Measurements from ENCODE around the gene SIPA1. TPM values are rescaled to one million over a fixed set of nuclear protein-coding genes. Genes with fewer than 3 reads are reported as not detected.

Gene SIPA1
- total RNA-seq, 3 donors from 2014 or later: 18.2 to 27.9 (median 25.5) TPM

GRCh38 chr11:65595543-65596281 is 42.2 kb upstream of the SIPA1 start, which contains the start of gene KCNK7:
Gene KCNK7, minus strand, starts transcription at chr11:65595800. Its CDS starts 28 bp downstream, at chr11:65595772.
- peaks cover 0 to 4% of the 10 kb centered on the region in 2 donors for H3K4me1 ChIP-seq
- TF ChIP-seq, protein P1, sequence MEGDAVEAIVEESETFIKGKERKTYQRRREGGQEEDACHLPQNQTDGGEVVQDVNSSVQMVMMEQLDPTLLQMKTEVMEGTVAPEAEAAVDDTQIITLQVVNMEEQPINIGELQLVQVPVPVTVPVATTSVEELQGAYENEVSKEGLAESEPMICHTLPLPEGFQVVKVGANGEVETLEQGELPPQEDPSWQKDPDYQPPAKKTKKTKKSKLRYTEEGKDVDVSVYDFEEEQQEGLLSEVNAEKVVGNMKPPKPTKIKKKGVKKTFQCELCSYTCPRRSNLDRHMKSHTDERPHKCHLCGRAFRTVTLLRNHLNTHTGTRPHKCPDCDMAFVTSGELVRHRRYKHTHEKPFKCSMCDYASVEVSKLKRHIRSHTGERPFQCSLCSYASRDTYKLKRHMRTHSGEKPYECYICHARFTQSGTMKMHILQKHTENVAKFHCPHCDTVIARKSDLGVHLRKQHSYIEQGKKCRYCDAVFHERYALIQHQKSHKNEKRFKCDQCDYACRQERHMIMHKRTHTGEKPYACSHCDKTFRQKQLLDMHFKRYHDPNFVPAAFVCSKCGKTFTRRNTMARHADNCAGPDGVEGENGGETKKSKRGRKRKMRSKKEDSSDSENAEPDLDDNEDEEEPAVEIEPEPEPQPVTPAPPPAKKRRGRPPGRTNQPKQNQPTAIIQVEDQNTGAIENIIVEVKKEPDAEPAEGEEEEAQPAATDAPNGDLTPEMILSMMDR (IDR thresholded peaks at IDR 0.05): no peak
- TF ChIP-seq POLR2A (IDR thresholded peaks at IDR 0.05) (no peak), POLR2AphosphoS5 (IDR thresholded peaks at IDR 0.05) (no peak)
- H3K4me3 ChIP-seq: no peak within 1 kb of the TSS
- no peak for DNase-seq (ENCODE audit: low spot score in 2 of 2)
- H3K9me3 ChIP-seq: no peaks in the 10 kb centered on the region
- H3K36me3 ChIP-seq: no peaks in the 10 kb centered on the region
- H3K27ac ChIP-seq: peak within 1 kb of the TSS in 1 of 2 donors; percentile 3
- H3K27me3 ChIP-seq: no peaks in the 10 kb centered on the region
- intact Hi-C loops (cut with DNase I; ENCODE audit: low total_unique reads): no loop called here

- no peak overlapping the region for H3K27ac ChIP-seq
Measured at GRCh38 chr11:65596520-65596919, 41.4 kb upstream of the SIPA1 start.

GRCh38 chr11:65598258-65598699 is 39.6 kb upstream of the SIPA1 start:
- Histone ChIP-seq H3K27ac (no peak overlapping the region), H3K9me3 (no peaks in the 10 kb centered on the region), H3K4me3 (no peak overlapping the region), H3K36me3 (no peaks in the 10 kb centered on the region), H3K4me1 (peaks cover 0 to 4% of the 10 kb centered on the region in 2 donors), H3K27me3 (no peaks in the 10 kb centered on the region)
- no peak for DNase-seq (ENCODE audit: low spot score in 2 of 2)
- intact Hi-C loops (cut with DNase I; ENCODE audit: low total_unique reads): no loop called here
- no peak for TF ChIP-seq POLR2A (IDR thresholded peaks at IDR 0.05)
- TF ChIP-seq, protein P1 (IDR thresholded peaks at IDR 0.05): no peak
- TF ChIP-seq POLR2AphosphoS5 (IDR thresholded peaks at IDR 0.05): no peak

More at GRCh38 chr11:65596520-65596919, 41.4 kb upstream of the SIPA1 start:
- H3K4me3 ChIP-seq: no peak overlapping the region
- H3K9me3 ChIP-seq: no peaks in the 10 kb centered on the region
- H3K36me3 ChIP-seq: no peaks in the 10 kb centered on the region
- peaks cover 0 to 4% of the 10 kb centered on the region in 2 donors for H3K4me1 ChIP-seq
- H3K27me3 ChIP-seq: no peaks in the 10 kb centered on the region
- TF ChIP-seq, protein P1 (IDR thresholded peaks at IDR 0.05): no peak
- TF ChIP-seq POLR2A (IDR thresholded peaks at IDR 0.05) (no peak), POLR2AphosphoS5 (IDR thresholded peaks at IDR 0.05) (no peak)
- DNase-seq (ENCODE audit: low spot score in 2 of 2): no peak
- intact Hi-C loops (cut with DNase I; ENCODE audit: low total_unique reads): no loop called here

DNA sequence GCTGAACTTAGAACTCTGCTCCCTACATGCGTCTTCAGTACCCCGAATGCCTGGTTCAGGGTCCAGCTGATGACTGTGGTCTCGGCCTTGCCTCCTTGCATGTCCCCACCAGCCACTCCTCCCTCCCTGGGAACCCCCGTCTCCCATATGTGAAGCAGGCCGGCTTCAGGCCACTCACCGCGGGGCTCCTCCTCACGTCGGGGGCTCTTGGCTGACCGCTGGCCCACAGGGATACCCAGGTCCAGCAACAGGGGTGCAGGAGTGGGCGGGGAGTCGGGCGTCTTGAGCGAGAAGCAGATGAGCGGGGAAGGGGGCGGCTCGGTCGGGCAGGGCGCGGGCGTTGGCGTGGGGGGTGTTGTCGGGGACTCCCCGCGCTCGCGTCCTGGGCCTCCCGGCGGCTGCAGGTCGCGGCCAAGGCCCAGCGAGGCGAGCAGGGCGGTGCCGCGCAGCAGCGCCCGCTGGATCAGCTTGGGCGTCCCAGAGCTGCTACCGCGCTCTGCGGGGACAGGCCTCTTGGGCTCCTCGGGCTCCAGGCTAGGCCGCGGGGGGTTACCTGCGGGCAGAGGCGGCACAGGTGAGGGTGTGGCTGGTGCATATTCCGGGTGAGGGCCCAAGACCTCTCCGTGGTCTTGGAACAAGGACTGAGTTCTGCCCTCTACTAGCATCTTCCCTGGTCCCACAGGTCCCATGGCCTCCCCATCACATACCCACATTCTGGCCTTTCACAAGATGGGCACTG is 38.5 kb upstream of the SIPA1 start:
- Histone ChIP-seq H3K4me1 (no peaks in the 10 kb centered on the region), H3K27ac (no peak overlapping the region), H3K36me3 (no peaks in the 10 kb centered on the region), H3K4me3 (no peak overlapping the region), H3K27me3 (no peaks in the 10 kb centered on the region), H3K9me3 (no peaks in the 10 kb centered on the region)
- DNase-seq (ENCODE audit: low spot score in 2 of 2): no peak
- intact Hi-C loops (cut with DNase I; ENCODE audit: low total_unique reads): no loop called here
- TF ChIP-seq, protein P1 (IDR thresholded peaks at IDR 0.05): no peak
- no peak for TF ChIP-seq POLR2AphosphoS5 (IDR thresholded peaks at IDR 0.05)
- TF ChIP-seq POLR2A (IDR thresholded peaks at IDR 0.05): no peak

DNA sequence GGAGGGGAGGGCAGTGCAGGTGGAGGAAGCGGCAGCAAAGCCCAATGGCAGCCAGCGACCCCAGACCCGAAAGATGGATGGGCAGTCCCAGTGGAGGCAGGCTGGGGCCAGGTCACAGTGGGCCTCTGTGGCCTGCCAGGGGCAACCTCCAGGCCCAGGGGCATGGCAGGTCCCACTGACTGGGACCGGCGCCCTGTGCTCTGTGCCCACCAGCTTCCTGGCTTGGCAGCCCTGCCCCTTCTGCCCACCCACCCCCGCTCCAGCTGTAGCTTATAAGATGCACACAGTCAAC is 38.0 kb upstream of the SIPA1 start:
- Histone ChIP-seq H3K4me3 (no peak overlapping the region), H3K27me3 (no peaks in the 10 kb centered on the region), H3K27ac (no peak overlapping the region), H3K36me3 (no peaks in the 10 kb centered on the region), H3K9me3 (no peaks in the 10 kb centered on the region), H3K4me1 (no peaks in the 10 kb centered on the region)
- TF ChIP-seq POLR2AphosphoS5 (IDR thresholded peaks at IDR 0.05): no peak
- TF ChIP-seq POLR2A (IDR thresholded peaks at IDR 0.05): no peak
- TF ChIP-seq, protein P1 (IDR thresholded peaks at IDR 0.05): no peak
- intact Hi-C loops (cut with DNase I; ENCODE audit: low total_unique reads): no loop called here
- no peak for DNase-seq (ENCODE audit: low spot score in 2 of 2)
